MV-4-11 (cell line): ENCODE data around the gene DCAF6.

Experiments
- DNase-seq: peaks from one replicate; lab custom pipeline; 2025; lab: John Stamatoyannopoulos, UW

Gene DCAF6

GRCh38 chr1:168084396-168085231 lies 148.1 kb downstream of the DCAF6 start:
- DNase-seq, result peak; percentile 46

- DNase-seq, result no peak
Observed at GRCh38 chr1:168085401-168085872, 149.0 kb downstream of the DCAF6 start.

GRCh38 chr1:168086438-168086837 lies 150.0 kb downstream of the DCAF6 start:
- DNase-seq, result no peak

- DNase-seq, result no peak
Observed at GRCh38 chr1:168087696-168088095, 151.2 kb downstream of the DCAF6 start.

GRCh38 chr1:168088511-168089325 lies 152.2 kb downstream of the DCAF6 start:
- DNase-seq, result no peak

- no peak for DNase-seq
Observed at GRCh38 chr1:168089326-168089978, 153.0 kb downstream of the DCAF6 start.

- no peak for DNase-seq
Observed at GRCh38 chr1:168089979-168090337, 153.5 kb downstream of the DCAF6 start.

GRCh38 chr1:168090395-168090794 lies 153.9 kb downstream of the DCAF6 start:
- no peak for DNase-seq

GRCh38 chr1:168091063-168091462 lies 154.6 kb downstream of the DCAF6 start:
- DNase-seq, result no peak

- no peak for DNase-seq
Observed at GRCh38 chr1:168091720-168092550, 155.5 kb downstream of the DCAF6 start.

GRCh38 chr1:168092566-168093355 lies 156.3 kb downstream of the DCAF6 start:
- no peak for DNase-seq

GRCh38 chr1:168093616-168094015 lies 157.1 kb downstream of the DCAF6 start:
- DNase-seq, result no peak

- DNase-seq, result no peak
Observed at GRCh38 chr1:168095476-168095875, 159.0 kb downstream of the DCAF6 start.

GRCh38 chr1:168096296-168097165 lies 160.0 kb downstream of the DCAF6 start:
- DNase-seq, result no peak

GRCh38 chr1:168097921-168098528 lies 161.5 kb downstream of the DCAF6 start:
- no peak for DNase-seq

- no peak for DNase-seq
Observed at GRCh38 chr1:168098534-168099320, 162.2 kb downstream of the DCAF6 start.

GRCh38 chr1:168099337-168099801 lies 162.9 kb downstream of the DCAF6 start:
- no peak for DNase-seq

- DNase-seq, result no peak
Observed at GRCh38 chr1:168100315-168101002, 164.0 kb downstream of the DCAF6 start.
